Natural killer cell treated with Interleukin-12 subunit alpha and Interleukin-12 subunit beta and Interleukin-15 and Interleukin-18, amount 100 ng/mL, for 72 hours (primary cell): ENCODE measurements around the gene TTLL4. TPM values are rescaled to one million over a fixed set of nuclear protein-coding genes. Genes with fewer than 3 reads are reported as not detected.
"Not testable (repeated sequence)": the region's sequence is repeated elsewhere in the genome, so short reads cannot be mapped to it uniquely, and the experiment has no call there.

ENCODE experiments used
- ATAC-seq, 2 donors: fragments of 150-1000 bp; cut with Tn5 transposase in 1 of 2; sonication (Bioruptor Pico), chemical (Tn5 transposase) in 1 of 2; 2 replicates each; pipeline ENCODE4 v1.10.0; 2021
- DNase-seq: peaks from one replicate; pipeline ENCODE4 v3.0.0; 2022; ENCODE audit warnings: low spot score
- H3K27ac Mint-ChIP-seq, 2 donors: 1 replicate in 1 of 2; 2 replicates in 1 of 2; pipeline ENCODE4 v1.8.0; 2022; ENCODE audit warnings: mixed read lengths in 2 of 2, mild to moderate bottlenecking in 1 of 2, moderate library complexity in 1 of 2
- H3K27me3 Mint-ChIP-seq, 2 donors: 1 replicate in 1 of 2; 2 replicates in 1 of 2; pipeline ENCODE4 v1.8.0; 2022; ENCODE audit warnings: mixed read lengths in 2 of 2
- H3K36me3 Mint-ChIP-seq: one replicate; pipeline ENCODE4 v1.8.0; 2022; ENCODE audit warnings: mixed read lengths
- H3K4me1 Mint-ChIP-seq, 2 donors: 1 replicate in 1 of 2; 2 replicates in 1 of 2; pipeline ENCODE4 v1.8.0; 2022; ENCODE audit warnings: low read depth in 2 of 2, mixed read lengths in 2 of 2, mild to moderate bottlenecking in 1 of 2
- H3K4me3 Mint-ChIP-seq: one replicate; pipeline ENCODE4 v1.8.0; 2022; ENCODE audit warnings: mixed read lengths
- H3K9me3 Mint-ChIP-seq: 2 replicates; pipeline ENCODE4 v1.8.0; 2022; ENCODE audit warnings: mixed read lengths
- total RNA-seq, 2 donors: library from RNA; stranded (reverse); gene quantifications; one replicate each; pipeline ENCODE4 v1.2.3, GENCODE V29; 2022

The TTLL4 gene
- 10 to 100 TPM; 36.2 to 66.3 TPM for total RNA-seq

- peaks cover 15 to 29% of the 10 kb centered on the region in 2 donors for H3K4me1 Mint-ChIP-seq
- peaks cover 0 to 3% of the 10 kb centered on the region in 2 donors for H3K27me3 Mint-ChIP-seq
- DNase-seq: peak; percentile 99
- H3K36me3 Mint-ChIP-seq: no peaks in the 10 kb centered on the region
- H3K4me3 Mint-ChIP-seq: peak within 1 kb of the TSS; percentile 99
- peak within 1 kb of the TSS; percentile 78 to 92 for H3K27ac Mint-ChIP-seq
- no peaks in the 10 kb centered on the region for H3K9me3 Mint-ChIP-seq
- ATAC-seq: peak; percentile 99
These were observed at the start of gene TTLL4 for GRCh38 chr2:218710687-218711549. Gene TTLL4, plus strand, starts transcription at chr2:218710835. Its CDS starts 26,842 bp downstream, at chr2:218737677.

- Mint-ChIP-seq H3K4me3 (no peak overlapping the region), H3K9me3 (no peaks in the 10 kb centered on the region), H3K36me3 (peaks cover 19% of the 10 kb centered on the region), H3K4me1 (peaks cover 26 to 29% of the 10 kb centered on the region in 2 donors), H3K27me3 (no peaks in the 10 kb centered on the region), H3K27ac (no peak overlapping the region)
- no peak for ATAC-seq
- DNase-seq: no peak
These were observed 48.3 kb upstream of the TTLL4 start for GRCh38 chr2:218662377-218662776.

- Mint-ChIP-seq H3K27ac (peak overlapping the region in 1 of 2 donors; percentile 5), H3K9me3 (no peaks in the 10 kb centered on the region), H3K36me3 (peaks cover 15% of the 10 kb centered on the region), H3K4me1 (peaks cover 22 to 25% of the 10 kb centered on the region in 2 donors), H3K4me3 (no peak overlapping the region), H3K27me3 (no peaks in the 10 kb centered on the region)
- DNase-seq (no peak), ATAC-seq (no peak)
These were observed 47.8 kb upstream of the TTLL4 start for GRCh38 chr2:218662827-218663226.

- no peak for DNase-seq
- peaks cover 18 to 19% of the 10 kb centered on the region in 2 donors for H3K4me1 Mint-ChIP-seq
- no peak overlapping the region for H3K4me3 Mint-ChIP-seq
- no peak for ATAC-seq
- H3K27me3 Mint-ChIP-seq: no peaks in the 10 kb centered on the region
- no peaks in the 10 kb centered on the region for H3K9me3 Mint-ChIP-seq
- H3K36me3 Mint-ChIP-seq: peaks cover 14% of the 10 kb centered on the region
- no peak overlapping the region for H3K27ac Mint-ChIP-seq
These were observed 46.7 kb upstream of the TTLL4 start for GRCh38 chr2:218663901-218664300.

GRCh38 chr2:218664653-218665052 lies 46.0 kb upstream of the TTLL4 start:
- Mint-ChIP-seq H3K36me3 (peaks cover 14% of the 10 kb centered on the region), H3K4me1 (peaks cover 15 to 16% of the 10 kb centered on the region in 2 donors), H3K9me3 (no peaks in the 10 kb centered on the region), H3K27ac (no peak overlapping the region), H3K4me3 (no peak overlapping the region), H3K27me3 (no peaks in the 10 kb centered on the region)
- ATAC-seq: no peak
- DNase-seq: no peak

- H3K9me3 Mint-ChIP-seq: no peaks in the 10 kb centered on the region
- H3K27ac Mint-ChIP-seq: peak overlapping the region; percentile 95 to 99
- H3K4me3 Mint-ChIP-seq: peak overlapping the region; percentile 96
- H3K27me3 Mint-ChIP-seq: no peaks in the 10 kb centered on the region
- DNase-seq (no peak), ATAC-seq (no peak)
- H3K4me1 Mint-ChIP-seq: peaks cover 18 to 19% of the 10 kb centered on the region in 2 donors
- no peaks in the 10 kb centered on the region for H3K36me3 Mint-ChIP-seq
These were observed 39.5 kb upstream of the TTLL4 start for GRCh38 chr2:218671097-218671653.

- Mint-ChIP-seq H3K27me3 (no peaks in the 10 kb centered on the region), H3K4me1 (peaks cover 18 to 19% of the 10 kb centered on the region in 2 donors), H3K27ac (peak within 1 kb of the TSS; percentile 95 to 99), H3K36me3 (no peaks in the 10 kb centered on the region), H3K4me3 (peak within 1 kb of the TSS; percentile 96), H3K9me3 (no peaks in the 10 kb centered on the region)
- DNase-seq: peak; percentile 87
- ATAC-seq: peak; percentile 97
These were observed 38.7 kb upstream of the TTLL4 start, which contains the start of the genes RNF25 and STK36 for GRCh38 chr2:218671654-218672566. Gene RNF25, minus strand, starts transcription at chr2:218672002. Its CDS starts 32 bp downstream, at chr2:218671970. Gene STK36, plus strand, starts transcription at chr2:218672086. Its CDS starts 744 bp downstream, at chr2:218672830.

- no peak overlapping the region for H3K4me3 Mint-ChIP-seq
- ATAC-seq: no peak
- no peaks in the 10 kb centered on the region for H3K4me1 Mint-ChIP-seq
These were observed 31.5 kb upstream of the TTLL4 start for GRCh38 chr2:218679119-218679518.

GRCh38 chr2:218680061-218680460 lies 30.6 kb upstream of the TTLL4 start:
- no peaks in the 10 kb centered on the region for H3K4me1 Mint-ChIP-seq
- no peak for ATAC-seq

More at GRCh38 chr2:218679119-218679518, 31.5 kb upstream of the TTLL4 start:
- H3K27me3 Mint-ChIP-seq: no peaks in the 10 kb centered on the region
- H3K36me3 Mint-ChIP-seq: no peaks in the 10 kb centered on the region
- DNase-seq: no peak
- H3K9me3 Mint-ChIP-seq: no peaks in the 10 kb centered on the region
- H3K27ac Mint-ChIP-seq: no peak overlapping the region

GRCh38 chr2:218687400-218688060 lies 23.1 kb upstream of the TTLL4 start:
- not testable (repeated sequence) for H3K27ac Mint-ChIP-seq, H3K9me3 Mint-ChIP-seq, ATAC-seq, H3K27me3 Mint-ChIP-seq, H3K36me3 Mint-ChIP-seq, H3K4me3 Mint-ChIP-seq, DNase-seq, H3K4me1 Mint-ChIP-seq

More at GRCh38 chr2:218680061-218680460, 30.6 kb upstream of the TTLL4 start:
- H3K9me3 Mint-ChIP-seq: no peaks in the 10 kb centered on the region
- H3K36me3 Mint-ChIP-seq: peaks cover 4% of the 10 kb centered on the region
- no peak overlapping the region for H3K27ac Mint-ChIP-seq
- no peak overlapping the region for H3K4me3 Mint-ChIP-seq
- H3K27me3 Mint-ChIP-seq: no peaks in the 10 kb centered on the region
- no peak for DNase-seq

GRCh38 chr2:218691234-218691633 lies 19.4 kb upstream of the TTLL4 start:
- Mint-ChIP-seq H3K4me1 (no peaks in the 10 kb centered on the region), H3K27ac (no peak overlapping the region), H3K36me3 (no peaks in the 10 kb centered on the region), H3K4me3 (no peak overlapping the region), H3K27me3 (no peaks in the 10 kb centered on the region), H3K9me3 (no peaks in the 10 kb centered on the region)
- DNase-seq: no peak
- no peak for ATAC-seq

- Mint-ChIP-seq H3K4me3 (no peak overlapping the region), H3K27me3 (no peaks in the 10 kb centered on the region), H3K27ac (no peak overlapping the region), H3K9me3 (no peaks in the 10 kb centered on the region), H3K36me3 (no peaks in the 10 kb centered on the region), H3K4me1 (no peaks in the 10 kb centered on the region)
- ATAC-seq (no peak), DNase-seq (no peak)
These were observed 16.1 kb upstream of the TTLL4 start for GRCh38 chr2:218694405-218695145.
